ENCODE measurements around the gene SLC16A13. TPM values are rescaled to one million over a fixed set of nuclear protein-coding genes. Genes with fewer than 3 reads are reported as not detected.
"Not testable (repeated sequence)": the region's sequence is repeated elsewhere in the genome, so short reads cannot be mapped to it uniquely, and the experiment has no call there.

Gene SLC16A13
- total and polyA plus RNA-seq, 9 donors = 0.12 to 2.8 (median 1.2) TPM

DNA sequence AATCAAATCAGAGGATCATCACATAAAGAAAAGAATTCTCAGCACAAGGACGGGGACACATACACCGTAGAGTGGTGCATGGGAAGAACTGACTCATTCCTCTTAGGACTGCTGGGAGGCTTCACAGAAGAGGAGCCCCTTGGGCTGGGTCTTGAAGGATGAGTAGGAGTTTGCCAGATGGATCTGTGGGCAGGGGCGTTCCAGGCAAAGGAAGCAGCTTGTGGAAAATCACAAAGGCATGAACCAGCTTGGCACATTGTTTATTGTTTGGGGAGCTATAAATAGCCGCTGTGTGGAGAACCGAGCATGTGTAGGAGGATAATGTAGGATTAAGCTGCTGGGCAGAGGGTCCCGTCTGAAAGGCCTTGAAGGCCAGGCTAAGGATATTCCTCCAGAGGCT lies 13.2 kb downstream of the SLC16A13 start:
- intact Hi-C loops (cut with DNase I) = loop anchor here in 3 of 4 donors (2.0 to 10.0 kb wide), 3 partner anchors 82 to 126 kb away; partner anchors contain the start of gene ASGR1 (in 1 of the 3)
- no peak overlapping the region for H3K27ac ChIP-seq
- H3K4me3 ChIP-seq = no peak overlapping the region
- TF ChIP-seq EP300 (IDR thresholded peaks at IDR 0.05) (no peak), POLR2A (IDR thresholded peaks at IDR 0.05) (no peak)
- TF ChIP-seq, protein P1, sequence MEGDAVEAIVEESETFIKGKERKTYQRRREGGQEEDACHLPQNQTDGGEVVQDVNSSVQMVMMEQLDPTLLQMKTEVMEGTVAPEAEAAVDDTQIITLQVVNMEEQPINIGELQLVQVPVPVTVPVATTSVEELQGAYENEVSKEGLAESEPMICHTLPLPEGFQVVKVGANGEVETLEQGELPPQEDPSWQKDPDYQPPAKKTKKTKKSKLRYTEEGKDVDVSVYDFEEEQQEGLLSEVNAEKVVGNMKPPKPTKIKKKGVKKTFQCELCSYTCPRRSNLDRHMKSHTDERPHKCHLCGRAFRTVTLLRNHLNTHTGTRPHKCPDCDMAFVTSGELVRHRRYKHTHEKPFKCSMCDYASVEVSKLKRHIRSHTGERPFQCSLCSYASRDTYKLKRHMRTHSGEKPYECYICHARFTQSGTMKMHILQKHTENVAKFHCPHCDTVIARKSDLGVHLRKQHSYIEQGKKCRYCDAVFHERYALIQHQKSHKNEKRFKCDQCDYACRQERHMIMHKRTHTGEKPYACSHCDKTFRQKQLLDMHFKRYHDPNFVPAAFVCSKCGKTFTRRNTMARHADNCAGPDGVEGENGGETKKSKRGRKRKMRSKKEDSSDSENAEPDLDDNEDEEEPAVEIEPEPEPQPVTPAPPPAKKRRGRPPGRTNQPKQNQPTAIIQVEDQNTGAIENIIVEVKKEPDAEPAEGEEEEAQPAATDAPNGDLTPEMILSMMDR (IDR thresholded peaks at IDR 0.05) = no peak
- no peaks in the 10 kb centered on the region for H3K36me3 ChIP-seq
- 43 to 64% (median 46%) methylated on average over 6 of the region's 6 CpGs for WGBS, 3 donors
- H3K4me1 ChIP-seq (ENCODE audit: insufficient read depth) = peaks cover 5% of the 10 kb centered on the region
- H3K9me3 ChIP-seq = no peaks in the 10 kb centered on the region
- DNase-seq = no peak
- H3K27me3 ChIP-seq = no peaks in the 10 kb centered on the region

- not testable (repeated sequence) for H3K27me3 ChIP-seq; H3K9me3 ChIP-seq; H3K27ac ChIP-seq; H3K36me3 ChIP-seq; H3K4me1 ChIP-seq (ENCODE audit: insufficient read depth); DNase-seq; H3K4me3 ChIP-seq
- WGBS, 3 donors = 70 to 83% (median 73%) methylated on average over 9 of the region's 9 CpGs
- intact Hi-C loops (cut with DNase I) = loop anchor here in 1 of 4 donors (5.0 kb wide), 2 partner anchors 87 to 247 kb away; no protein-coding TSS in a partner anchor
Observed at GRCh38 chr17:7050583-7050982, 14.8 kb downstream of the SLC16A13 start.

GRCh38 chr17:7056386-7056785 lies 20.6 kb downstream of the SLC16A13 start:
- no peak overlapping the region for H3K27ac ChIP-seq
- intact Hi-C loops (cut with DNase I) = no loop called here
- DNase-seq = no peak
- no peaks in the 10 kb centered on the region for H3K9me3 ChIP-seq
- no peak overlapping the region for H3K4me3 ChIP-seq
- H3K4me1 ChIP-seq (ENCODE audit: insufficient read depth) = no peaks in the 10 kb centered on the region
- no peaks in the 10 kb centered on the region for H3K27me3 ChIP-seq
- TF ChIP-seq, protein P1 (IDR thresholded peaks at IDR 0.05) = no peak
- no peak for TF ChIP-seq POLR2A (IDR thresholded peaks at IDR 0.05)
- WGBS, 3 donors = 66 to 72% (median 70%) methylated on average over 4 of the region's 4 CpGs
- no peaks in the 10 kb centered on the region for H3K36me3 ChIP-seq

- 58 to 65% (median 61%) methylated on average over 7 of the region's 7 CpGs for WGBS, 3 donors
- TF ChIP-seq, protein P1 (IDR thresholded peaks at IDR 0.05) = no peak
- TF ChIP-seq POLR2A (IDR thresholded peaks at IDR 0.05) (no peak), EP300 (IDR thresholded peaks at IDR 0.05) (no peak)
- DNase-seq = no peak
Observed at GRCh38 chr17:7058831-7059447, 23.1 kb downstream of the SLC16A13 start.

GRCh38 chr17:7060165-7060891 lies 24.5 kb downstream of the SLC16A13 start:
- intact Hi-C loops (cut with DNase I) = no loop called here
- Histone ChIP-seq H3K9me3 (no peaks in the 10 kb centered on the region), H3K36me3 (no peaks in the 10 kb centered on the region), H3K27ac (no peak overlapping the region), H3K4me3 (no peak overlapping the region), H3K4me1 (ENCODE audit: insufficient read depth) (no peaks in the 10 kb centered on the region), H3K27me3 (no peaks in the 10 kb centered on the region)
- no peak for DNase-seq
- no peak for TF ChIP-seq EP300 (IDR thresholded peaks at IDR 0.05)
- TF ChIP-seq, protein P1 (IDR thresholded peaks at IDR 0.05) = no peak
- no peak for TF ChIP-seq POLR2A (IDR thresholded peaks at IDR 0.05)
- 38 to 53% (median 48%) methylated on average over 6 of the region's 6 CpGs for WGBS, 3 donors

More at GRCh38 chr17:7058831-7059447, 23.1 kb downstream of the SLC16A13 start:
- Histone ChIP-seq H3K4me1 (ENCODE audit: insufficient read depth) (no peaks in the 10 kb centered on the region), H3K27me3 (no peaks in the 10 kb centered on the region), H3K9me3 (no peaks in the 10 kb centered on the region), H3K4me3 (no peak overlapping the region), H3K36me3 (no peaks in the 10 kb centered on the region), H3K27ac (no peak overlapping the region)
- intact Hi-C loops (cut with DNase I) = no loop called here

All from ovary (tissue), 9 donors.